SH-SY5Y (cell line): ENCODE data around the gene RNF157.

Experiments
- GATA2 ChIP-seq: IDR thresholded peaks from 2 replicates; pipeline ENCODE4 v1.6.1; 2011; ENCODE audit warnings: mild to moderate bottlenecking, low read depth, low read length
- GATA3 ChIP-seq: IDR thresholded peaks from 2 replicates; pipeline ENCODE4 v1.6.1; 2011; ENCODE audit warnings: low read depth, mild to moderate bottlenecking, low read length, moderate library complexity

DNA sequence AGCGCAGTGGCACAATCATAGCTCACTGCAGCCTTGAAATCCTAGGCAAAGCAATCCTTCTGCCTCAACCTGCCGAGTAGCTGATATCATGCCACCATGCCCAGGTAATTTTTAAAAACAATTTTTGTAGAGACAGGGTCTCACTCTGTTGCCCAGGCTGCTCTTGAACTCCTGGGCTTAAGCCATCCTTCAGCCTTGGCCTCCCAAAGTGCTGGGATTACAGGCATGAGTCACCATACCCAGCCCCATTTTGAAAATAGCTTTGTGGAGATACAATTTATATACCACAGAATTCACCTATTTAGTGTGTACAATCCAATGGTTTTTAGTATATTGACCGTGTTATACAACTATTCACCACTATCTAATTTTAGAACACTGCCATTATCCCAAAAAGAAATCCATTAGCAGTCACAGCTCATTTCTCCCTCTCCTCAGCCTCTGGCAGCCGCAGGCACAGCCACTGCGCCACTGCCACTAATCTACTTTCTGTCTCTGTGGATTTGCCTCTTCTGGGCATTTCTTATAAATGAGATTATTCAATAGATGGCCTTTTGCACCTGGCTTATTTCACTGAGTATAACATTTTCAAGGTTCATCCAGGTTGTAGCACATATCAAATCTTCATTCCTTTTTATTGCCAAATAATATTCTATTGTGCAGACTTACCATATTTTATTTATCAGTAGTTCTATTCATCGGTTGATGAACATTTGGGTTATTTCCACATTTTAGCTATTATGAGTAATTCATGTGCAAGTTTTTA, 6.5 kb downstream of the RNF157 start:
- no peak for TF ChIP-seq GATA2
- no peak for TF ChIP-seq GATA3
